Caco-2 (cell line): ENCODE measurements around the gene CUEDC2. TPM values are rescaled to one million over a fixed set of nuclear protein-coding genes. Genes with fewer than 3 reads are reported as not detected.

Source experiments
- BruUV-seq: library from RNA; stranded (reverse); fragments of 400-500 nt; replicated peaks from 2 replicates; lab custom pipeline; 2021; lab: Mats Ljungman, UMichigan
- CTCF ChIA-PET: fragments of 300-600 bp; sonication (Branson Sonifier 250); formaldehyde crosslinking; loops from one replicate; lab custom pipeline; 2022; ENCODE audit warnings: antibody characterized with exemption; lab: Charles Lee
- POLR2A ChIA-PET: fragments of 300-600 bp; sonication (Branson Sonifier 250); formaldehyde crosslinking; loops from one replicate; lab custom pipeline; 2022; ENCODE audit warnings: antibody characterized with exemption; lab: Charles Lee
- DNase-seq, 2 experiments: peaks; one replicate each; pipeline versions ENCODE4 v3.0.0 to v3.0.0-alpha.2; 2020 to 2022
- H3K27me3 ChIP-seq: replicated peaks from 2 replicates; pipeline ENCODE4 v1.6.0; 2011; ENCODE audit warnings: low read length; ENCODE audit not compliant: control insufficient read depth, insufficient read depth
- H3K36me3 ChIP-seq: 2 replicates; pipeline ENCODE4 v1.5.1; 2011; ENCODE audit warnings: low read length; ENCODE audit not compliant: control insufficient read depth, insufficient read depth
- H3K4me1 ChIP-seq: fragments of 250-450 bp; sonication (Bioruptor Pico); 2 replicates; pipeline ENCODE4 v1.5.1; 2020; ENCODE audit warnings: mild to moderate bottlenecking
- H3K4me3 ChIP-seq: 2 replicates; pipeline ENCODE4 v1.5.1; 2011; ENCODE audit warnings: low read depth, mild to moderate bottlenecking, control low read depth, low read length
- H3K9me3 ChIP-seq: fragments of 250-450 bp; sonication (Bioruptor Pico); 2 replicates; pipeline ENCODE4 v1.5.1; 2020; ENCODE audit warnings: mild to moderate bottlenecking, moderate library complexity
- H3K27ac Mint-ChIP-seq: one replicate; pipeline ENCODE4 v1.8.0; 2022; ENCODE audit warnings: mixed read lengths; ENCODE audit not compliant: unreplicated experiment
- H3K27me3 Mint-ChIP-seq: one replicate; pipeline ENCODE4 v1.8.0; 2022; ENCODE audit warnings: mixed read lengths; ENCODE audit not compliant: insufficient read depth, unreplicated experiment
- H3K36me3 Mint-ChIP-seq: one replicate; pipeline ENCODE4 v1.8.0; 2022; ENCODE audit warnings: mild to moderate bottlenecking, mixed read lengths; ENCODE audit not compliant: insufficient read depth, unreplicated experiment
- H3K4me1 Mint-ChIP-seq: one replicate; pipeline ENCODE4 v1.8.0; 2022; ENCODE audit warnings: low read depth, mixed read lengths; ENCODE audit not compliant: unreplicated experiment
- H3K4me3 Mint-ChIP-seq: one replicate; pipeline ENCODE4 v1.8.0; 2022; ENCODE audit warnings: mild to moderate bottlenecking, moderate library complexity, mixed read lengths; ENCODE audit not compliant: unreplicated experiment
- H3K9me3 Mint-ChIP-seq: one replicate; pipeline ENCODE4 v1.8.0; 2022; ENCODE audit warnings: mixed read lengths; ENCODE audit not compliant: unreplicated experiment
- CTCF ChIP-seq, 2 experiments: fragments of 200-600 bp in 1 of 2; IDR thresholded peaks; 1 replicate in 1 of 2; 2 replicates in 1 of 2; pipeline versions ENCODE4 v1.5.1 to v1.8.0; 2011 to 2022; ENCODE audit warnings: antibody characterized with exemption in 1 of 2, control low read depth in 1 of 2, inconsistent platforms in 1 of 2, low read depth in 1 of 2, low read length in 1 of 2, mild to moderate bottlenecking in 1 of 2, moderate library complexity in 1 of 2; ENCODE audit not compliant: insufficient read depth in 1 of 2, severe bottlenecking in 1 of 2, unreplicated experiment in 1 of 2
- intact Hi-C: fragments of 100-400 bp; cut with micrococcal nuclease; formaldehyde crosslinking; loops from one replicate; pipeline ENCODE4 v1.10.0; 2022; ENCODE audit not compliant: unreplicated experiment
- total RNA-seq: library from RNA; stranded (reverse); gene quantifications from 2 replicates; pipeline ENCODE4 v1.2.3, GENCODE V29; 2022

Gene CUEDC2
- total RNA-seq, 1 experiment from 2014 or later = 32.1 TPM

- no peak for DNase-seq
- Histone ChIP-seq H3K4me3 (no peak overlapping the region), H3K9me3 (no peaks in the 10 kb centered on the region), H3K27me3 (no peaks in the 10 kb centered on the region), H3K36me3 (0 out of 2 replicates have a peak, but pooled peaks cover 1% of the 10 kb centered on the region), H3K4me1 (peaks cover 5% of the 10 kb centered on the region; the same call in 1 of the 2 replicates)
- H3K9me3 Mint-ChIP-seq = no peaks in the 10 kb centered on the region
- H3K27me3 Mint-ChIP-seq = no peaks in the 10 kb centered on the region
- no peaks in the 10 kb centered on the region for H3K4me1 Mint-ChIP-seq
- H3K27ac Mint-ChIP-seq = no peak overlapping the region
- H3K4me3 Mint-ChIP-seq = no peak overlapping the region
- peaks cover 22% of the 10 kb centered on the region for H3K36me3 Mint-ChIP-seq
- no peak for TF ChIP-seq CTCF (IDR thresholded peaks at IDR 0.05; ENCODE audit: insufficient read depth in 1 of 2, low read depth in 1 of 2, low read length in 1 of 2, severe bottlenecking in 1 of 2, unreplicated experiment in 1 of 2)
- intact Hi-C loops = loop anchor here (5.0 kb wide), 1 partner anchor 157 kb away; no protein-coding TSS in a partner anchor
- POLR2A ChIA-PET = interaction anchor here (0.5 kb wide), 1 partner anchor 22 kb away, joined by 7 read pairs; no protein-coding TSS in a partner anchor
- no TSS peak for BruUV-seq
- CTCF ChIA-PET = no interaction called here
Observed at GRCh38 chr10:102424916-102425315, 7.5 kb downstream of the CUEDC2 start.

GRCh38 chr10:102424145-102424544 is 8.2 kb downstream of the CUEDC2 start:
- TF ChIP-seq CTCF (IDR thresholded peaks at IDR 0.05; ENCODE audit: insufficient read depth in 1 of 2, low read depth in 1 of 2, low read length in 1 of 2, severe bottlenecking in 1 of 2, unreplicated experiment in 1 of 2) = no peak
- H3K4me1 ChIP-seq = peaks cover 5% of the 10 kb centered on the region; the same call in 1 of the 2 replicates
- CTCF ChIA-PET = interaction anchor here (5.3 kb wide), 1 partner anchor 30 kb away, joined by 28 read pairs; the partner anchor contains the start of gene NFKB2
- intact Hi-C loops = loop anchor here (5.0 kb wide), 1 partner anchor 158 kb away; no protein-coding TSS in a partner anchor
- Mint-ChIP-seq H3K4me1 (peaks cover 3% of the 10 kb centered on the region), H3K9me3 (no peaks in the 10 kb centered on the region), H3K27me3 (no peaks in the 10 kb centered on the region), H3K27ac (no peak overlapping the region), H3K36me3 (peaks cover 30% of the 10 kb centered on the region), H3K4me3 (no peak overlapping the region)
- POLR2A ChIA-PET = interaction anchor here (0.6 to 2.7 kb wide), 2 partner anchors 8 to 179 kb away, joined by 4 to 20 read pairs; partner anchors contain the start of genes CUEDC2 and GBF1
- no peaks in the 10 kb centered on the region for H3K27me3 ChIP-seq
- DNase-seq = no peak
- H3K9me3 ChIP-seq = no peaks in the 10 kb centered on the region
- no peak overlapping the region for H3K4me3 ChIP-seq
- 0 out of 2 replicates have a peak, but pooled peaks cover 1% of the 10 kb centered on the region for H3K36me3 ChIP-seq
- no TSS peak for BruUV-seq

GRCh38 chr10:102423372-102423968 is 8.9 kb downstream of the CUEDC2 start:
- Histone ChIP-seq H3K4me1 (peaks cover 5% of the 10 kb centered on the region; the same call in 1 of the 2 replicates), H3K36me3 (0 out of 2 replicates have a peak, but pooled peaks cover 1% of the 10 kb centered on the region), H3K27me3 (no peaks in the 10 kb centered on the region), H3K4me3 (no peak overlapping the region; the same call in 1 of the 2 replicates), H3K9me3 (no peaks in the 10 kb centered on the region)
- H3K9me3 Mint-ChIP-seq = no peaks in the 10 kb centered on the region
- ChIA-PET CTCF (interaction anchor here (0.7 to 5.3 kb wide), 8 partner anchors 9 to 254 kb away, joined by 3 to 37 read pairs (median 9); partner anchors contain the start of genes CUEDC2, ELOVL3 and NFKB2), POLR2A (interaction anchor here (0.6 to 2.7 kb wide), 3 partner anchors 9 to 178 kb away, joined by 3 to 20 read pairs (median 4); partner anchors contain the start of genes CUEDC2 and GBF1)
- no peaks in the 10 kb centered on the region for H3K27me3 Mint-ChIP-seq
- BruUV-seq = TSS peak; percentile 27
- H3K36me3 Mint-ChIP-seq = peaks cover 33% of the 10 kb centered on the region
- DNase-seq = no peak
- no peak for TF ChIP-seq CTCF (IDR thresholded peaks at IDR 0.05; ENCODE audit: insufficient read depth in 1 of 2, low read depth in 1 of 2, low read length in 1 of 2, severe bottlenecking in 1 of 2, unreplicated experiment in 1 of 2)
- H3K27ac Mint-ChIP-seq = no peak overlapping the region
- no peak overlapping the region for H3K4me3 Mint-ChIP-seq
- peaks cover 7% of the 10 kb centered on the region for H3K4me1 Mint-ChIP-seq
- intact Hi-C loops = loop anchor here (5.0 kb wide), 1 partner anchor 159 kb away; no protein-coding TSS in a partner anchor
